ENCODE measurements around the gene CCER1.

GRCh38 chr12:90953956-90954421 lies 987 bp downstream of the CCER1 start:
- TF ChIP-seq CTCF (IDR thresholded peaks at IDR 0.05) (no peak), POLR2A (IDR thresholded peaks at IDR 0.05) (no peak)

All from Peyer's patch (tissue), 4 donors.